HEK293 (cell line): ENCODE measurements around the gene CCNY.

Experiments used
- CTCF ChIA-PET: fragments of 350-600 bp; formaldehyde crosslinking; extraction: SDS; loops from one replicate; lab custom pipeline; 2021; ENCODE audit warnings: antibody characterized with exemption; lab: Yijun Ruan, JAX
- POLR2A ChIA-PET: fragments of 300-600 bp; formaldehyde crosslinking; extraction: SDS; loops from one replicate; lab custom pipeline; 2020; ENCODE audit warnings: antibody characterized with exemption, inconsistent platforms; lab: Yijun Ruan, JAX
- H3K27ac ChIP-seq: fragments of 200-500 bp; sonication (Bioruptor generic); 2 replicates; pipeline ENCODE4 v1.5.1; 2014; ENCODE audit warnings: low read depth, low read length, control low read depth, inconsistent platforms; ENCODE audit errors: extremely low read depth
- H3K36me3 ChIP-seq, 2 experiments: fragments of 200-500 bp in 1 of 2; sonication (Bioruptor generic) in 1 of 2; 1 replicate in 1 of 2; 2 replicates in 1 of 2; pipeline ENCODE4 v1.5.1; 2014 to 2017; ENCODE audit warnings: inconsistent platforms in 2 of 2, low read length in 2 of 2; ENCODE audit not compliant: control insufficient read depth in 2 of 2, insufficient read depth in 1 of 2
- H3K4me1 ChIP-seq: fragments of 200-500 bp; sonication (Bioruptor generic); 2 replicates; pipeline ENCODE4 v1.5.1; 2014; ENCODE audit warnings: mild to moderate bottlenecking, low read length, inconsistent platforms; ENCODE audit not compliant: control insufficient read depth, insufficient read depth
- H3K4me3 ChIP-seq: 2 replicates; pipeline ENCODE4 v1.5.1; 2011; ENCODE audit warnings: low read depth, mild to moderate bottlenecking, control low read depth, low read length, moderate library complexity
- H3K9me3 ChIP-seq: fragments of 200-500 bp; sonication (Bioruptor generic); 2 replicates; pipeline ENCODE4 v1.5.1; 2014; ENCODE audit warnings: low read depth, low read length, inconsistent platforms; ENCODE audit not compliant: control insufficient read depth, insufficient read depth
- IKZF3 ChIP-seq: fragments of 450-650 bp; IDR thresholded peaks from 2 replicates; pipeline ENCODE4 v1.5.0; 2018; ENCODE audit warnings: missing biosample characterization, mild to moderate bottlenecking, missing genetic modification characterization, moderate library complexity
- MYNN ChIP-seq: fragments of 450-650 bp; formaldehyde crosslinking; IDR thresholded peaks from 2 replicates; pipeline ENCODE4 v1.5.1; 2016; ENCODE audit warnings: missing biosample characterization, missing genetic modification characterization, borderline replicate concordance
- OVOL3 ChIP-seq: fragments of 450-650 bp; formaldehyde crosslinking; IDR thresholded peaks from 2 replicates; pipeline ENCODE4 v1.5.1; 2016; ENCODE audit warnings: missing biosample characterization, missing genetic modification characterization
- PRDM1 ChIP-seq: fragments of 450-650 bp; formaldehyde crosslinking; IDR thresholded peaks from 2 replicates; pipeline ENCODE4; 2016; ENCODE audit warnings: missing biosample characterization, missing genetic modification characterization
- RBAK ChIP-seq: fragments of 450-650 bp; formaldehyde crosslinking; IDR thresholded peaks from 2 replicates; pipeline ENCODE4 v1.5.1; 2016; ENCODE audit warnings: missing biosample characterization, missing genetic modification characterization
- SALL2 ChIP-seq: fragments of 450-650 bp; formaldehyde crosslinking; IDR thresholded peaks from 2 replicates; pipeline ENCODE4 v1.5.0; 2017; ENCODE audit warnings: missing biosample characterization, mild to moderate bottlenecking, missing genetic modification characterization, borderline replicate concordance
- SCRT1 ChIP-seq: fragments of 450-650 bp; formaldehyde crosslinking; IDR thresholded peaks from 2 replicates; pipeline ENCODE4 v1.5.1; 2016; ENCODE audit warnings: missing biosample characterization, missing genetic modification characterization, borderline replicate concordance
- SCRT2 ChIP-seq: fragments of 450-650 bp; formaldehyde crosslinking; IDR thresholded peaks from 2 replicates; pipeline ENCODE4 v1.5.1; 2016; ENCODE audit warnings: missing biosample characterization, missing genetic modification characterization
- WT1 ChIP-seq: fragments of 450-650 bp; formaldehyde crosslinking; IDR thresholded peaks from 2 replicates; pipeline ENCODE4 v1.5.1; 2016; ENCODE audit warnings: missing biosample characterization, missing genetic modification characterization
- YY2 ChIP-seq: fragments of 450-650 bp; formaldehyde crosslinking; IDR thresholded peaks from 2 replicates; pipeline ENCODE4 v1.5.1; 2016; ENCODE audit warnings: missing biosample characterization, missing genetic modification characterization
- ZBTB44 ChIP-seq: fragments of 450-650 bp; IDR thresholded peaks from 2 replicates; pipeline ENCODE4 v1.5.1; 2018; ENCODE audit warnings: missing biosample characterization, mild to moderate bottlenecking, missing genetic modification characterization
- ZFP41 ChIP-seq: fragments of 450-650 bp; formaldehyde crosslinking; IDR thresholded peaks from 2 replicates; pipeline ENCODE4 v1.5.1; 2016; ENCODE audit warnings: missing biosample characterization, missing genetic modification characterization, borderline replicate concordance
- ZNF133 ChIP-seq: fragments of 450-650 bp; formaldehyde crosslinking; IDR thresholded peaks from 2 replicates; pipeline ENCODE4 v1.5.1; 2016; ENCODE audit warnings: missing biosample characterization, missing genetic modification characterization
- ZNF175 ChIP-seq: fragments of 450-650 bp; formaldehyde crosslinking; IDR thresholded peaks from 2 replicates; pipeline ENCODE4 v1.5.1; 2016; ENCODE audit warnings: missing biosample characterization, missing genetic modification characterization
- ZNF2 ChIP-seq: fragments of 450-650 bp; formaldehyde crosslinking; IDR thresholded peaks from 2 replicates; pipeline ENCODE4 v1.5.1; 2016; ENCODE audit warnings: missing biosample characterization, missing genetic modification characterization
- ZNF202 ChIP-seq: fragments of 450-650 bp; formaldehyde crosslinking; IDR thresholded peaks from 2 replicates; pipeline ENCODE4 v1.5.1; 2016; ENCODE audit warnings: missing biosample characterization, missing genetic modification characterization, borderline replicate concordance
- ZNF324 ChIP-seq: fragments of 450-650 bp; formaldehyde crosslinking; IDR thresholded peaks from 2 replicates; pipeline ENCODE4 v1.5.1; 2016; ENCODE audit warnings: missing biosample characterization, missing genetic modification characterization
- ZNF426 ChIP-seq: fragments of 450-650 bp; formaldehyde crosslinking; IDR thresholded peaks from 2 replicates; pipeline ENCODE4 v1.5.1; 2017; ENCODE audit warnings: missing biosample characterization, missing genetic modification characterization, mild to moderate bottlenecking, inconsistent platforms, moderate library complexity
- ZNF530 ChIP-seq: fragments of 450-650 bp; formaldehyde crosslinking; IDR thresholded peaks from 2 replicates; pipeline ENCODE4 v1.5.1; 2016; ENCODE audit warnings: low read depth, missing biosample characterization, missing genetic modification characterization
- ZNF645 ChIP-seq: fragments of 450-650 bp; formaldehyde crosslinking; IDR thresholded peaks from 2 replicates; pipeline ENCODE4; 2016; ENCODE audit warnings: missing biosample characterization, missing genetic modification characterization
- ZNF654 ChIP-seq: fragments of 450-650 bp; formaldehyde crosslinking; IDR thresholded peaks from 2 replicates; pipeline ENCODE4 v1.5.1; 2016; ENCODE audit warnings: low read depth, missing biosample characterization, missing genetic modification characterization
- ZNF660 ChIP-seq: fragments of 450-650 bp; IDR thresholded peaks from 2 replicates; pipeline ENCODE4 v1.5.1; 2018; ENCODE audit warnings: missing biosample characterization, mild to moderate bottlenecking, missing genetic modification characterization
- ZNF707 ChIP-seq: fragments of 450-650 bp; formaldehyde crosslinking; IDR thresholded peaks from 2 replicates; pipeline ENCODE4 v1.5.1; 2016; ENCODE audit warnings: missing biosample characterization, missing genetic modification characterization
- TF ChIP-seq, protein P1 (sequence below): fragments of 450-650 bp; formaldehyde crosslinking; IDR thresholded peaks from 2 replicates; pipeline ENCODE4 v1.5.1; 2016; ENCODE audit warnings: missing biosample characterization, missing genetic modification characterization
- TF ChIP-seq, protein P2 (sequence below): fragments of 450-650 bp; formaldehyde crosslinking; IDR thresholded peaks from 2 replicates; pipeline ENCODE4 v1.5.1; 2016; ENCODE audit warnings: missing biosample characterization, missing genetic modification characterization
- TF ChIP-seq, protein P3 (sequence below): fragments of 450-650 bp; formaldehyde crosslinking; IDR thresholded peaks from 2 replicates; pipeline ENCODE4 v1.5.1; 2016; ENCODE audit warnings: missing biosample characterization, missing genetic modification characterization

CCNY gene

DNA sequence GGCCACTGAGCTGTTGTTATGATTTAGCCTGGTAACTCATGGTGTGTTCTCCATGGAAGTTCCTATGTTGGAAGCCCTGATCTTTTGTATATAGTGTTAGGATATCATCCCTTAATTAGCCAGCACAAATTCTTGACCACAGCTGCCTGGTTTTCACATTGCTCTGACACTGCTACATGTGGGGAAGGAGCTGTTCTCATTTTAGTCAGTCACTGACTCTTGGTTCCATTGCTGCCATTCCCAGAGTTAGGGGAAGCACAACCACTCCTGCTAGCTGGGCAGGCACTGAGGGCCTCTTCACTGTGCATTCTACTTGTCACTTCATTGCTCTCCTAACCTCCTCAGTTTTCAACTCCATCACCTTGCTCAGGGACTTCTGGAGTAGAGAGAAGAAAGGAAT, 170.4 kb downstream of the CCNY start:
- ChIA-PET POLR2A (no interaction called here), CTCF (no interaction called here)
- TF ChIP-seq IKZF3 (tag by site-specific recombination) (no peak), RBAK (tag by site-specific recombination) (no peak), MYNN (tag by site-specific recombination) (no peak), ZNF202 (tag by site-specific recombination) (no peak), ZNF645 (no peak), OVOL3 (tag by site-specific recombination) (no peak), ZNF324 (tag by site-specific recombination) (no peak)
- TF ChIP-seq, protein P1, sequence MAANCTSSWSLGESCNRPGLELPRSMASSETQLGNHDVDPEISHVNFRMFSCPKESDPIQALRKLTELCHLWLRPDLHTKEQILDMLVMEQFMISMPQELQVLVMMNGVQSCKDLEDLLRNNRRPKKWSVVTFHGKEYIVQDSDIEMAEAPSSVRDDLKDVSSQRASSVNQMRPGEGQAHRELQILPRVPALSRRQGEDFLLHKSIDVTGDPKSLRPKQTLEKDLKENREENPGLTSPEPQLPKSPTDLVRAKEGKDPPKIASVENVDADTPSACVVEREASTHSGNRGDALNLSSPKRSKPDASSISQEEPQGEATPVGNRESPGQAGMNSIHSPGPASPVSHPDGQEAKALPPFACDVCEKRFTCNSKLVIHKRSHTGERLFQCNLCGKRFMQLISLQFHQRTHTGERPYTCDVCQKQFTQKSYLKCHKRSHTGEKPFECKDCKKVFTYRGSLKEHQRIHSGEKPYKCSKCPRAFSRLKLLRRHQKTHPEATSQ, result no peak
- Histone ChIP-seq H3K27ac (no peak overlapping the region), H3K4me1 (no peaks in the 10 kb centered on the region), H3K36me3 (peaks cover 0 to 6% of the 10 kb centered on the region in 2 experiments; a peak in 1 of 3 replicates), H3K4me3 (no peak overlapping the region), H3K9me3 (no peaks in the 10 kb centered on the region)

DNA sequence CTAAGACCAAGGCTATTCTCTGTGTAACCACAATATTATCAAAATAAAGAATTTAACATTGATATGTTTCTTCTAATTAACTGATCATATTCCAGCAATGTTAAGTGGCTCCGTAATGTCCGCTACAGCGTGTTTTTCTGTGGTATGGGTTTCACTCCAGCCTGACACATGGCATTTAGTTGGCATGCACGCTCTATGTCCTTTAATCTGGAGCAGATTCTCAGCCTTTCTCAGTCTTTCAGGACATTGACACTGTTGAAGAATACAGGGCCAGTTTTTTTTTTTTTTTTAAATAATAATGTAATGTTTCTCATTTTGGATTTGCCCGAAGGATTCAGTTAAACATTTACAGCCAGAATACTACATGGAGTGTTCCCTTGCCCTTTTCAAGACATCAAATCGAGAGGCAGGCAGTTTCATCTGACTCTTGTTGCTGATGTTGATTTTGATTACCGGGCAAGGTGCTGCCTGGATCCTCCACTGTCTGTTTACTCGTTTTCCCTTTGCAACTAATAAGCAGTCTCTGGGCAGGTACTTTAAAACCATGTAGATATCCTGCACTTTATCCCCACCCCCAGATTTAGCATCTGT, 171.3 kb downstream of the CCNY start:
- no peak overlapping the region for H3K4me3 ChIP-seq
- ChIA-PET CTCF (no interaction called here), POLR2A (no interaction called here)
- TF ChIP-seq ZNF175, result no peak
- no peak for TF ChIP-seq ZNF426 (tag by site-specific recombination)
- no peak for TF ChIP-seq ZNF133 (tag by site-specific recombination)
- TF ChIP-seq, protein P2, sequence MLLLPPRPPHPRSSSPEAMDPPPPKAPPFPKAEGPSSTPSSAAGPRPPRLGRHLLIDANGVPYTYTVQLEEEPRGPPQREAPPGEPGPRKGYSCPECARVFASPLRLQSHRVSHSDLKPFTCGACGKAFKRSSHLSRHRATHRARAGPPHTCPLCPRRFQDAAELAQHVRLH, result no peak
- TF ChIP-seq ZFP41, result no peak
- no peak for TF ChIP-seq YY2 (tag by site-specific recombination)
- TF ChIP-seq ZNF660 (tag by site-specific recombination), result no peak
- no peak for TF ChIP-seq SALL2
- TF ChIP-seq ZBTB44 (tag by site-specific recombination), result no peak
- no peak for TF ChIP-seq ZNF530 (tag by site-specific recombination)
- TF ChIP-seq ZNF2 (tag by site-specific recombination), result no peak
- TF ChIP-seq SCRT1 (tag by site-specific recombination), result no peak
- TF ChIP-seq ZNF707 (tag by site-specific recombination), result no peak
- TF ChIP-seq ZNF654 (tag by site-specific recombination), result no peak
- no peak for TF ChIP-seq SCRT2 (tag by site-specific recombination)
- TF ChIP-seq WT1, result no peak
- TF ChIP-seq PRDM1 (tag by site-specific recombination), result no peak
- TF ChIP-seq, protein P3, sequence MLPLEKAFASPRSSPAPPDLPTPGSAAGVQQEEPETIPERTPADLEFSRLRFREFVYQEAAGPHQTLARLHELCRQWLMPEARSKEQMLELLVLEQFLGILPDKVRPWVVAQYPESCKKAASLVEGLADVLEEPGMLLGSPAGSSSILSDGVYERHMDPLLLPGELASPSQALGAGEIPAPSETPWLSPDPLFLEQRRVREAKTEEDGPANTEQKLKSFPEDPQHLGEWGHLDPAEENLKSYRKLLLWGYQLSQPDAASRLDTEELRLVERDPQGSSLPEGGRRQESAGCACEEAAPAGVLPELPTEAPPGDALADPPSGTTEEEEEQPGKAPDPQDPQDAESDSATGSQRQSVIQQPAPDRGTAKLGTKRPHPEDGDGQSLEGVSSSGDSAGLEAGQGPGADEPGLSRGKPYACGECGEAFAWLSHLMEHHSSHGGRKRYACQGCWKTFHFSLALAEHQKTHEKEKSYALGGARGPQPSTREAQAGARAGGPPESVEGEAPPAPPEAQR (tag by site-specific recombination), result no peak
- H3K36me3 ChIP-seq, result peaks cover 0 to 6% of the 10 kb centered on the region in 2 experiments; a peak in 1 of 3 replicates
- no peak overlapping the region for H3K27ac ChIP-seq
- no peaks in the 10 kb centered on the region for H3K9me3 ChIP-seq
- no peaks in the 10 kb centered on the region for H3K4me1 ChIP-seq
